NCI-H1417 treated with DMSO at 0.1 percent for 48 hours (cell line): Measurements from ENCODE around the gene ADRB1.

Source experiments
- DNase-seq: peaks from one replicate; lab custom pipeline; 2025; lab: John Stamatoyannopoulos, UW

ADRB1 gene

DNA sequence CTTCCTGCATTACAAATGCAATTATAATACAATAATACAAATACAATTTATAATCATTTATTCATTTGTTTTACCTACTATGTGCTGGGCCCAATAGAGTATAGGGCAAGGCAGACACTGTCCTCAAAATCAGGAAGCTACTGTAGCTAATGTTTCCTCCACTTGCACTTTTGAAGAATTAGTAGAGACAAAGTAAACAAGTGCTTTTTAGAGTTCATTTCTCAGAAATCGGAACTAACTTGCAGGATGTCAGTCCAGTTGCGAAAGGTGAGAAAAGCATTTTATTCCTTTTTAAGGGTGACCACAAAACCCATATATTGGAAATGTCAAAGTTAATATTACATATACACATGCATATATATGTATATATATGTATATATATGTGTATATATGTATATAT, 14.2 kb downstream of the ADRB1 start:
- no peak for DNase-seq

DNA sequence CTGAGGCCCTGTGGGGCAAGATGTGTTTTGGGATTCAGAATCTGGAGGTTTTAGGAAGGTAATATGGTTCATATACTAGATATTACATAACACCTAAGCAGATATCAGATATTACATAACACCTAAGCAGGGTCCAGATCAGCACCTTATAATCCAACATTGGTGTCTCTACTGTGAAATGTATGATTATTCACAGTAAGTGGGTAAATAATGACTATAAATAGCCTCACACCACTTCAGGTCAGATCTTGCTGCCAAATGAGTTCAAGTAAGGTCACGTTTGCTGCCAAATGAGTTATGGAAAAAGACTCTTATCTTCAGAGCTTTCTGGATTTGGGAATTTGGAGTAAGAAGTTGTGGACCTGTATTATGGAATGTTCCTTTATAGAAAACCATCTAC, 14.6 kb downstream of the ADRB1 start:
- DNase-seq = no peak

DNA sequence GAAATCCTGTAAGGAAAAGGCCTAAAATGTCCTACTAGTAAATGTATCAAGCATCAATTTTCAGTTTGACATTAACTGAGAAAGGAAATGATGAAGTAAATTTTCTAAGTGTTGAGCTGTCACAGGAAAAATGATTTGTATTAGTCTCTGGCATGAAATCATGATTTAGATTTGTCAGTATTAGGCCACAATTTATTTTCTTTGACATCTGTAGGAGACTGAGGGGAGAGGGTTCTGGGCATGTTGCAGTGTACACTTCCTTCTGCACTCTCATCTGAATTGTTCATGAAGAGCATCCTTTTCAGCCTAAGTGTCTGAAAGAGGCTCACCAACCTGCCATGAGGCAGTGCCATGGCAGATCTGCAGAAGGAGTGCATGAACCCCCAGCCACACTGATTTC, 15.9 kb downstream of the ADRB1 start:
- DNase-seq = no peak

GRCh38 chr10:114060456-114060855, 16.8 kb downstream of the ADRB1 start:
- no peak for DNase-seq

DNA sequence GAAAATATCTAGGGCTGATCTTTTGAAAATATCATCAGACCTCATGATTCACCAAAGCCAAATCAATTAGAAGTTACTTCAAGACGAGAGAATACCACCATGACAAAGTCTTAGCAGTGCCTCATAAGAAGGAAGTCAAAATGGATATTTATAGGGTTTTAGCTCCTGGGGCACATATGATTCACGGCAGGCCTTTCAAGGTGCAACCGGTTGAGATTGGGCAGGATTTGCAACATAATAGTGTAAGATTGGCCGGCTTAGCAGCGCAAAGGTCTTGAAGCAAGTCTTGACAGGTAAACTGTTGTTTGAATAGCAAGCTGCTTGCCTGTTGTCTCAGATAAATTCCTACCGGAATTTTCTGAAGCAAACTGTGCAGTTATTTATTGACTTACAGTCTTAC, 17.5 kb downstream of the ADRB1 start:
- DNase-seq = no peak

DNA sequence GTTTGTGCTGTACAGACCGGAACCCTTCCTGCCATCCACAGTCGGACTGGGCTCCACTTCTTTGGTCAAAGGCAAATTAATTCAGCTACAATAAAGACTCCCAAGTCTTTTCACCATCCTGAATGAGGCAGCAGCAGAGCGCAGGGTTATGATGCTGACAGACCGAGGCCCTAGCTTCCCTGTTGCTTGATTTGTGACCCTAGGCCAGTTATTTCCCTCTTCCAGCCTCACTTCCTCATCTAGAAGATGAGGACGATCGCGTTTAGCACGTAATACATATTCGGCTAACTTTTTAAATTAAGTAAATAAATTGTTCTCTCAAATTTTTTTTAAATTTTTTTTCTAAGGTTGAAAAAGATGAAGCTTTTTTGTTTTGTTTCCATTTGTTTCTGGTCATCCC, 18.1 kb downstream of the ADRB1 start:
- no peak for DNase-seq

GRCh38 chr10:114064151-114065048, 20.7 kb downstream of the ADRB1 start:
- DNase-seq = no peak

GRCh38 chr10:114065049-114065435, 21.4 kb downstream of the ADRB1 start:
- DNase-seq = no peak

DNA sequence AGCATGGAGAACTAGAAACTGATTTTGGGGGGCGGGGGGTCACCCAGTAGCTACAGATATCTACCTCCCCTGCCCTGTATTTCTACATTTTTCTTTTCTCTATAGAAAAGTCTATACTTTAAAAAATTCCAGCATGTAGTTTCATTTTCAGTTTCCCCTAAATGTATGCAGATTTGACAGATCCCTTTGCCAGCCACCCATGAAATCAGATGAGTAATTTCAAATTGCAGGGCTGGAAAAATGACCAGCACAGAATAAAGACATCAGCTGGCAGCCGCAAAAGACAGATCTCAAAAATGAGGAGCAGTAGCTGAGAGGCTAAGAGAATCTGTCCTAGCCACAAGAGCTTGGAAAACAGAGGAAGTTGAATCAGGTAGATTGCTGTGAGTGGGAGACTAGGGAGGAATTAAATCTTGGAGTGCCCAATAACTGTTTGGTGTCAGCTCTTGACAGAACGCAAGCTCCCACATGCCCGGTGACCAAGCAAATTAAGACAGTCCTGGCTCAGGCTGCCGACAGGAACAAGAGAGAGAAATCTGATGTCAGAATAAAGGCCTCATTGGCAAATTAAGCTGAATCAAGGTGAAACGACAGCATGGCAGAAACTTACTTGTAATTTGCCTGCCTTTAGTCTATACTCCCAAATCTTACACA, 24.5 kb downstream of the ADRB1 start:
- DNase-seq = no peak

GRCh38 chr10:114070710-114071109, 27.0 kb downstream of the ADRB1 start:
- DNase-seq = no peak

DNA sequence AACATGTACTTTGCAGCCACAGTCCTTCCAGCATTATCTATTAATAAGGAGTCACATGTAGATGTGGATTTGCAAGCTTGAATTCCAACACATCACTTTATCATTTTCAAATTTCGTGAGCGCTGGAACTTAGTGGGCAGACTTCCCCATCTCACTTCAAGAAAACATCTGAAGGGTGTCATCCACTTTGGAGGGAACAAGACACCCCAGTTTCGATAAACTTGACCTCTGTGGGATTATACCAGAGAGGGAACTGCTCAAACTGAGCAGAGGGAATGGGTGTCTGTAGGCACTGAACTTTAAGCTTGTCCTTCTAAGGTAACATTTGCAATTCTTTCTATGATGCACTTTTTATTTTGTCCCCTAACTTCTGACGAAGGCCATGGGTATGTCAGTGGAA, 27.5 kb downstream of the ADRB1 start:
- DNase-seq = no peak

GRCh38 chr10:114073395-114074186, 29.9 kb downstream of the ADRB1 start:
- no peak for DNase-seq

DNA sequence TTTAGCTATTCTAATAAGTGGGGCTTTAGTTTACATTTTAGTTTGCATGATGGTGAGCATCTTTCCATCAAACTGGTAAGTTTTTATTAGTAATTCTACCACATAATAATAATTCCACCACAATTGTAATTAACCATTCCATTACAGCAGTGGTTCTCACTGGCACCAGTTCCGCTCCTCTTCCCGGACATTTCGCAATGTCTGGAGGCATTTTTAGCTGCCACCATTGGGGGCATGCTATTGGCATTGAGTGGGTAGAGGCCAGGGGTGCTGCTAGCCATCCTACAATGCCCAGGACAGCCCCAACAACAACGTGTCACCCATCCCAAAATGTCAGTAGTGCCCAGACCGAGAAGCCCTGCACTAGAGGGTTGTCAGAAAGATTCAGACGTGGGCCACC, 31.4 kb downstream of the ADRB1 start:
- DNase-seq = no peak

GRCh38 chr10:114077347-114077746, 33.7 kb downstream of the ADRB1 start:
- DNase-seq = no peak

GRCh38 chr10:114077815-114078219, 34.2 kb downstream of the ADRB1 start:
- no peak for DNase-seq

DNA sequence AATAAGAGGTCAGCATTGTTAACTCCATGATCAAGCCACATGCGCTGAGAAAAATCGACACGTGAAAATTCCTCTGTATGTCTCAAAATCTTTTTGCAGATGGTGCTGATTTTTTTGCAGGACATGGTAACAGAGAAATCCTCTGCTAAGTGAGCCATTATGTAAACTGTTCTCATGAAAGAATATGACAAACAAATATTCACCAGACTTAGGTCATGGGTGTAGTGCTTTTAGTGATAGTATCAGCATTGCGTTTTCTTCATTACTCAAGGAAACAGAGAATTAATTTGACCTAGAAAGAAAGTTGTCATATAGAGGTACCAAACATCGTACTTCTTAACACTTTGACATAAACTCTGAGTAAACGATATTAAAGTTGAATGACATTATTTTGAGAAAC, 34.7 kb downstream of the ADRB1 start:
- no peak for DNase-seq

- no peak for DNase-seq
Measured at GRCh38 chr10:114079421-114079820, 35.8 kb downstream of the ADRB1 start.

DNA sequence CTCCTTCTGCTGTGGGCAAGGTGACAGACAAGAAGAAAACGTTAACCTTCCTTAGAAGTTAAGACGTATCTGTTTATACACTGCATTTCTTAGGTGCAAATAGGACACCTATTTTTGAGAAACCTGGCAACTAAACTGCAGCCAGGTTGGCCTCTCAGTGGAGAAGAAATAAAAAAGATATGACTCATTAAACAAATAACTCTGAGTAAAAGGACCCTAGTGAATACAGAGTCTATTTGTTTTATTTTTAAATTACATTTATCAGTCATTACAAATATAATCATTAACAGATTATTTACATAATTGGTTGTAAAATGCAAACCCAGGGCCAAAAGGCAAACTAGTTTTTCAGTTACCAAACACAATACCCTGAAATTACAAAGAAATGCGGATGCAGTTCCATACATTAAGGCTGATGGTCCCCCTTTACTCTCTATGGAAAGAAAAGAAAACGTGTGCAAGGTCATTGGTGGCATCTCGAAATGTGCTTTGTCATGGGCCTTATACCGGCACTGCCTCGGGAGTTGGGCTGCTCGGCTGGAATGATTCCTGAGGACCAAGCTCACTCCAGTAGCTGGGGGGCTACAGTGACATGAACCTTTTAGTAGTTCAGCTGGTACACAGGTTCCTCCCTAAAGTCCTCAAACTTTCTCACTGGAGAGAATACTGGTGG, 38.4 kb downstream of the ADRB1 start:
- DNase-seq = no peak

- no peak for DNase-seq
Measured at GRCh38 chr10:114083040-114083439, 39.4 kb downstream of the ADRB1 start.

DNA sequence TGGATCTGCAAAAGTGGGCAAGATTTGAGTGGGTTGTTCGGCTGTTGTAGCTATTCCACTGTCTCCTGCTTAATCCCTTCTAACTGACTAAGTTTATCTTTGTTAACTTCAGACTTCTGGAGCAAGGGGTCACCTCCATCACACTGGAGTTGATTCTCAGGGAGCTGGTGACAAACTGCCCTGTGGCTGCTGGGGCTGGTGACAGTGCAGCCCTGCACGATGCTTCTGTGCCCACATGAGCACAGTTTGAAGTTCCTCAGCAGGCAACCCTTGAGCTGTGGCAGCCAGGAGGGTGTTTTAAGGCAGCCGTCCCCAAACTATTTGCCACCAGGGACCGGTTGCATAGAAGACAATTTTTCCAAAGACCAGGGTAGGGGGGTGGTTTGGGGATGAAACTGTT, 40.5 kb downstream of the ADRB1 start:
- DNase-seq = no peak

DNA sequence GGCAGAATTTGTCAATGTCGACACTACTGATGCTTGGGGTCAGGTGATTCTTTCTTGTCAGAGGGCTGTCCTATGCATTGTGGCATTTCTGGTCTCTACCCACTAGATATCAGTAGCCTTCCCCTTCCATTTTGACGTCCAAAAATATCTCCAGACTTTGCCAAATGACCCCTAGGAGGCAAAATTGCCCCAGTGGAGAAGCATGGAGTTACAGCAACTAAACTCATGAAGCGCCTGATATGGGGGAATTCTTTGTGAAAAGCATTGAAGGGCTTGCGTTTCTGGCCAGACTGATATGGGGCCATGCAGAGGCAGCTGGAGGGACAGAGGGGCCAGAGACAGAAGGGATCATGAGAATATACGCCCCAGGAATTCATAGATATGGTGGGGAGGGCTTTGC, 43.6 kb downstream of the ADRB1 start:
- no peak for DNase-seq

DNA sequence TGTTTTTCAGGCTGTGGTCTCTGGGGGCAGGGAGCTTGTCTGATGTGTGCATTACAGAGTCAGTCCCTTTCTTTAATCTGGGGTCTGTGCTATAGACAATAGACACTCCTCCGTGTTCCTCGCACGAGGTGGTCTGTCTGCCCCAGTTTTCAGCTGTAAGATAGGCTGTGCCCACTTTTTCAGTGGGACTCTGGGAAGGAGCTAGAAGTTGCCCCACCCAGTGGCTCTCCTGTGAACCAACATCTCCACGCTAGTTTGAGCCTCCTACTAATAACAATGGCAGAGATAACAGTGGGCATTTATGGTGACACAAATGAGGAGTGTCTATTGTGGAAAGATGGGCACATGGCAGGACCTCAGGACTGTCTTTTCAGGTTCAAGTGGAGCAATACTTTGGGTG, 44.0 kb downstream of the ADRB1 start:
- no peak for DNase-seq
